GM21390 (cell line): Measurements from ENCODE around the gene KCTD1.
A peak's percentile ranks its signal among the peaks of the same experiment; 100 is the strongest.

ENCODE experiments used
- ATAC-seq: cut with Tn5 transposase; IDR thresholded peaks from one replicate; pipeline ENCODE4 v1.9.1; 2021; ENCODE audit not compliant: unreplicated experiment

KCTD1 gene

DNA sequence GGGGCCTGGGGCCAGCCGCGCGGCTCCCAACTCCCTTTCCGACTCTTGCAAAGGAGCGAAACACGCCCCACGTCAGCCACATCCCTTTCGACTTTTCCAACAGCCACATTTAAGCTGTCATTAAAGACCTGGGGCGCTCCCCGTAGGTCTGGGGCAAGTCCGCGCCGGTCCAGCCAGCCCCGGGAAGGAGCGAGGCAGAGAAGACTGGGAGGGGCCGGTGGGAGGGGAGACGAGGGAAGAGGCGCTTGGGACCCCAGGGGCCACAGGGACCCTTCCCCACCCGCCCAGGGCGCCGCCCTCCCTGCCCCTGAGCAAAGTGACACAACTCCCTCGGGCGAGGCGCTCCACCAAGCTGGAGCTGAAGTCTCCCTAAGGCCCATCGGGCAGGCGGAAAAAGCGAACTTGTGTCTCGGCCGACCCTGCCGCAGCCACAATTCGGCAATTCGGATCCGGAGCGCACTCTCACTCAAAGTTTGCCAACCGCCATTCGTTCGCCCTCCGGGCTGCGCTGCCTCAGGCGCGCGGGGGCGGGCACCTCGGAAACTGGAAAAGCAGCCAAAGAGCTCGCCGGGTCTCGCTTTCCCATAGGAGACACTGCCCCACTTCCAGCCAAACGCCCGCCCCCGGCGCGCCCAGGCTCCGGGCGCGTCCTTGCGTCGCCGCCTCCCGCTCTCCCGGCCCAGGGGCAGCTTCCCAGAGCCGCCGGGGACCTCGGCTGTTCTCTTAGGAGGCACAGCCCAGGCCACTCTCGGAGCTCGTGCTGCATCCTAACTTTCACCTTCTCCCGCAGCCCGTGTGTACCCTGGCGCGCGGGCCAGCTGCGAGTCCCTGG lies 1.1 kb upstream of the KCTD1 start:
- ATAC-seq, result no peak

DNA sequence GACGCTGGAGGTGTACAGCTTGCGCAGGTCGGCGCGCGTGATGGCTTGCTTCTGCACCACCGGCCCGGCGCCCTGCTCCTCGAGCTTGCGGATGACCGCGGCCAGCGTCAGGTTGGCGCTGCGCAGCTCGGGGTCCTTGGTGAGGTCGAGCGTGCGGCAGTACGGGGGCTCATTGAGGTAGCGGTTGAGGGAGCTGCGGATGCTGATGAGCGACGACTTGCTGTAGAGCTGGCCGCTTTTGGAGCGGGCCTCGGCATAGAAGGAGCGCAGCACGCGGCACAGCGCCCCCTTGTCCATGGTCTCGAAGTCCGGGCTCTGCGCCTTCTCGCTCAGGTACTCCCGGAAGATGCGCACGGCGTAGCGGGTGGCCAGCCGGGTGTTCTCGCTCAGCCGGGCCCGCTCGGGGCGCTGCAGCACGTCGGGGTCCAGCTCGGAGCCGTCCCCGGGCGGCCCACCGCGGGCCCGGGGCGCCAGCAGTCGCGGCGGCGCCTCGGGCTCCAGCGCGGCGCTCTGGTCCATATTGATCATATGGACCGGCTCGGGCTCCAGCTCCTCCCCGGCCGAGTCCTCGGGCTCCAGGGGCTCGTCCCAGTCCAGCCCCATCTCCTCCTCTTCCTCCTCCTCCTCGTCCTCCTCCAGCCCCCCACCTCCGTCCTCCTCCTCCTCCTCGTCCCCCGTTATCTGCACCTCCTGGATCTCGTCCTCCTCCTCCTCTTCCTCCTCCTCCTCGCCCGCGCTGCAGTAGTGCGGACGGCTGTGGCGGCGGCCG lies 523 bp downstream of the KCTD1 start:
- peak; percentile 47 for ATAC-seq

DNA sequence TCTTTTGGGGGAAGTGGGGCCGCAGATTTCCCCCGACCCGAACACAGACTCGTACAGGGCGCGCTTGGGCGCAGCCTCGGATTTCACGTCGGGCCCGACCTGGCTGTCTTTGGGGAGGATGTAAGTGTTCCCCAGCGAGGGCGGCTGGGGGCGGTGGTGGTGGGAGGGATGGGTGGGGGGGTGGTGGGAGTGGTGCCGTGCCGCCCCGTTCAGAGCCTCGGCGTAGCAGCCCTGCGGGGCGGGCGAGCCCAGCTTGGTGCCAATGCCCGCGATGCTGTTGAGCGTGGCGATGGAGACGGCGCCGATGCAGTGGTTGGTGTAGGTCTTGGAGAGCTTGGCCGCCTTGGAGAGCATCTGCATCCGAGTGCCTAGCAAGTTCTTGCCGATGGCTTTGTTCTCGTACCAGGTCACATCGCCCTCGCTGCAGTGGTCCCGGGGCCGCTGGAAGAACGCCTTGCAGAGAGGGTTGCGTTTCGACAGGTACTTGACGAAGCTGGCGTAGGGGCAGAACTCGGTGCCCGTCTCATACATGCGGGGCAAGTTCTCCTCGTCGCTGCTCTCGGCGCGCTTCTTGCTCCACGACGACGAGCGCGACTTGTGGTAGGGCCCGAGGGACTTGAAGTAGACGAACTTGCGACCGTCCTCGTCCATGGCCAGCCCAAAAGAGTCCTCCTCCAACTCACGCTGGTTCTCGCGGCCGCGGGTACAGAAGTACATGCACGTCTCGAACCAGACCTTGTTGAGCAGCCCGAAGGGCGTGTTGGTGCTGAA lies 1.3 kb downstream of the KCTD1 start:
- no peak for ATAC-seq

DNA sequence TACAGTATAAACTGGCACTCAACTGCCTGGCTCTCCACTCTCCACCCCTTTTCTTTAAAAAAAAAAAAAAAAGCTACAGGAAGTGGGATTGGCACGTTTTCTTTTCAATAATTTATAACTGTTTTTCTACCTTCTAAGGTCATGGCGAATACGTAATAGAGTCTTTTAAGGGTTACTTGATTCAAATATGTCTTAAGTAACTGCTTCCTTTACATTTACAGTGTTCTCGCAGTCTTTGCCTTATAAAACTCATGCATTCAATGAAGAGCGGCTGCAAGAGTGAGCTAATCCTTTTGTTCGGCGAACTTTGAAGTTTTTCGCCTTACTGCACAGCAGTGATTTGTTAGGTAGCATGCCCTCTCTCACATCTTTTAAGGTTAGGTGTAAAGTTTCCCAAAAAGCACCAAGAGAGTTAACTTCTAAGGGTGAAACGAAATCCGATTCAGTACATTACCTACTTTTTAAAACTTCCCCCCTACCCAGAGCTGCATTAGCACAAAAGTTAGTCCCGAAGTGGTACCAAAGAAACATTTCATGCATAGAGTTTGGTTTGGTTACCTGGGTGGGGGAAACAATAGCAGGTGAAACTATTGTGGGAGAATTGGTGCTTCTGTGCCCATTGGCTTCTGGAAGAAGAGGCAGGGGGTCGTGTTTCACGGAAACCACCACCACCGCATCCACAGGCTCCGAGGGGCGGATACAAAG lies 2.0 kb downstream of the KCTD1 start:
- no peak for ATAC-seq

DNA sequence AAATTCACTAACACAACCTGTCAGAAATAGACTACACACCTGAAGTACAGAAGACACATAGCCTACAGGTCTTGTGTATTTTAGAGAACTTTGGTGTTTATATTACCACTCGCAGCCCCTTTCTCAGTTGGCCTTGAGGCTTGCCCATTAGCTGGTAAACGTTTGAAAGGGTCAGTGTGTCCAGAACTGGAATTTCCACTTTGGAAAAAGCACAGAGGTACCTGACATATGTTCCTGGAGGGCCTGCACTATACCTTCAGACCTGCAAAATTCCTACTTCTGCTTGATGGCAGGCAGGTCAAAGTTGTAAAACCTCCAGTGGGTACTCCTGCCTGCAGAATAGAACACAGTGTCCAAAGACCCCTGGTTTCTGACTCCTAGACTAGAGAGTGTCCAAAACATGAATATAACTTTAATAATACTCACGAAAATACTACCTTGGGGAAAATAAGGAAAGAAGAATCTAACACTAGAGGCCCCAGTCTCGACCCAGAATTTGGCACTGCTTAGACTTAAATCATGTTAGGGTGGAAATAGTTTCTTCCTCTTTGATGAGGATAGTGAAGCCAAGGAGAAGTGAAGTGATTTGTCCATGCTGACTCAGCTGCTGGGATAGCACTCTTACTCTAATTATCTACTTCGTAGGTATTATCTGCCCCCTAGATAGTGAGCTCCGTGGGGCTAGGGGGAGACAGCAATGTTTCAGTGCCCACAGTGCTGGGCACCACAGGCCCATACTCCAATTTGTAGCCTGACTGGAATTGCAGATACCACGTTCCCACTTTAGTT lies 2.8 kb downstream of the KCTD1 start:
- ATAC-seq, result no peak

DNA sequence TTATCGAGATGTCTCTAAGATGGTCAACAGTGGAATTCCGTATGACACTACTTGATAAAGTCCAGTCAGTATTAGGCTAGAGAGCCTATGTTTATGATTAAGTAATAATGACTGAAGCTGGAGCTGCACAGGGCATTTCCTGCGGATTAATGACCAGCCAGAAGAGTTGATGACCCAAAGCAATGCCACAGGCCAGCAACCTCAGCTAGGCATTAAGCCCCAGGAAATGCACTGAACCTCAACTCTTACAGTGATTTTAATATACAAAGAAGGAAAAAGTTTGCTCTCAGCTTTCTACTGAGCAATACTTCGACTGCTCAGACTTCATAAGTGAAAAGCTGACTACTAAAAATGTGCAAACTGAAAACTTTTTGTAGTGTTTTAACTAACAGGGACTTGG lies 3.9 kb downstream of the KCTD1 start:
- ATAC-seq, result no peak

DNA sequence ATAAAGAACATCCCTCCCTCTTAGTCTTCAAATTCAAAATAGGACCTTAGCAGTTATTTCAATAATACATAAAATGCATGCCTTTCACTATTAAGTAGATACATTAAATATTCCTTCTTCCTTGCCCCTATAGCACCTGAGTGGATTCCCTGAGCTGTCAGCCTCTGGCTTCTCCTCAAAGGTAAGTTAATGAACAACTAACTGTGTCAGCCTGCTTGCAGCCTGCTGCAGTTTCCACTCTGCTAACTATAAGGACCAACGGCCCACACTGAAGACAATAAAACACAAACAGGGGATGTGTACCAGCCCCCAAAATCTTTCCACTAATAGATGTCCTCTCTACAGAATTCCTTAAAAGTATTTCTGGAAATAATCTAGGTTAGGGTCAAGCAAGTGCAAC lies 5.0 kb downstream of the KCTD1 start:
- no peak for ATAC-seq

DNA sequence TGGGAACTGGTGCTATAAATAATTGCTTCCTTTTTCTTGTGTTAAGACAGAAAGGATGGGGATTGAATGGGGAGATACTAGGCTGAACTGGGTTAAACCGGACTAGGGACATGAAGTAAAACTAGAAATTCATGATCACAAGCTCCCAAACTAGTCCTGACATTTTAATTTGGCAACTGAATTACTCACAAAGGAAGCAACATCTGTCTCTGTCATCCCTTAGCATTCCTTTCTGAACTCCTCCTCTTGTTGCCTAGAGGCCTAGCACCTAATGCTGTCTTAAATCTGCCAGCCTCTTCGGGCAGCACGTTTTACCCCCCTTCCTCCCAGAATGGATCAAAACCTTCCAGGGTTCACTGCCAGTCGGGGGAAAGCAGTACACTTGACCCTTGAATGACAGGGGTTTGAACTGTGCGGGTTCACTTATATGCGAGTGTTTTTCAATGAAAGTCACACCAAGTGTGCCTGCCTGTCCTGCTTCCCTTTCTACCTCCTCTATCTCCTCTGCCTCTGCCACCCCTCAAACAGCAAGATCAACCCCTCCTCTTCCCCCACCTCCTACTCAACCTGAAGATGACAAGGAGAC lies 8.2 kb downstream of the KCTD1 start:
- ATAC-seq, result no peak

DNA sequence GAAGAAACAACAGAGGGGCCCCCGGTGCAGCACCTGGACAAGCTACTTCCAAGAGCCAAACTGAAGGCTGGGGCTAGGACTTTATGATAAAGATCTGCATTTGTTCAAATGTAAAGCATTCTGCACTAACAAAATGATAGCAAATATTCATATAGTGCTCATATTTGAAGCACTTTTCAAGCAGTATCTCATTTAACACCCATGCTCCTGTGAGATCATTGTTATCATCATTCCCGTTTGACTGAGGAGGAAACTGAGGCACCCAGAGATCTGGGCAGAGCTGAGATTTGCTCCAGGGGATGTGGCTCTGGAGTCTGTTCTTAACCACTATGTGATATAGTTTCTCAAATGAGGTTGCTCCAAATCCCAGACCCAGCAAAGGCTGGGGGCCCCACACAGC lies 9.8 kb downstream of the KCTD1 start:
- ATAC-seq, result no peak

DNA sequence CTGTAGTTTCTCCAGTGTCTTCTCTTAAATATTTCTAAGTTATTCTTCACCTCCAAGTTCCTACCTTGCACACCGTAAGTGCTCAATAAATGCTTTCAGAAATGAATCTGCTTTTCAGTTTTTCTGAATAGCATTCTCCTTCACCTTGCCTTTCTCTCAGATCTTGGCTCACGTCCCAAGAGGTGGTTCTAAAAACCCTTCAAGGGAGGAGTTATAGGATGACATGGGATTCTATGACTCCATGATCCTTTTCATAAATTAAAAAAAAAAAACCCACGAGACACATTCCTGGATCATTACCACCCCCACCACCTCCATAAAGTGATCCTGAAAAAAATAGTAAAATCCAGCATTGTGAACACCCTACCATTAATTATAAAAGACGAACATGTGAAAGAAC lies 11.7 kb downstream of the KCTD1 start:
- no peak for ATAC-seq

DNA sequence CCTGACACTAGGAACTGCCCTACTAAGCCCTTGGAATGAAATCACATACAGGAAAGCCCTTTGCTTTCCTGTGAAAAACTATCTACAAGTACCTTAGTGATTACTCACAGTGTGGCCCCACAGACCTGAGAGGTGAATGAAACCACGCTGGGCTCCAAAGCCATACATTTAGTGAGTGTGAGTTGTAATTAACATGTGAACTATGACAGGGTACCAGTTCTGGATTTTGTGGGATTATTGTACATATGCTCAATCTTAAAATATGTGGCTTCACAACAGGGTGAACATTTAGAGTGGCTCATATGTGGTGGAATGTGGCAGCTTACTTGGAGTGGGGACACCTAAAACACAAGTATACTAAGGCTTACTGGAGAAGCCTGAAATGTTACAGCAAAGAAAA lies 12.3 kb downstream of the KCTD1 start:
- no peak for ATAC-seq

DNA sequence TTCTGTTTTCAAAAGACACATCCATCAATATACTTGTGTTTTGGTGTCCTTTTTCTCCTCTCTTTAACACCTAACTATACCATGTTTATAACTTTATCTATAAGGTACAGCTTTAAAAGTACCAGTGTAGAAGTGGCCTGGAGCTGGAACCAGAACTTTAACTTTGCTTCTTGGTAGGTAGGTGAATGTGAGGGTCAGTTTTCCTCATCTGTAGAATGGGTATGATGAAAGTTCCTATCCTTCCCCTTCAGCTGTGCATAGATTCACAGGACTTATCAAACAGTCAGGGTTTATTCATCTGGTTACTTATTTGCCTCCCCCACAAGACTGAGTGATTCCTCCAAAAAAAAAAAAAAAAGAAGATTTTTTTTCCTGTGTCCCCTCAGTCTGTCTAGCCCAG lies 12.7 kb downstream of the KCTD1 start:
- ATAC-seq, result no peak

DNA sequence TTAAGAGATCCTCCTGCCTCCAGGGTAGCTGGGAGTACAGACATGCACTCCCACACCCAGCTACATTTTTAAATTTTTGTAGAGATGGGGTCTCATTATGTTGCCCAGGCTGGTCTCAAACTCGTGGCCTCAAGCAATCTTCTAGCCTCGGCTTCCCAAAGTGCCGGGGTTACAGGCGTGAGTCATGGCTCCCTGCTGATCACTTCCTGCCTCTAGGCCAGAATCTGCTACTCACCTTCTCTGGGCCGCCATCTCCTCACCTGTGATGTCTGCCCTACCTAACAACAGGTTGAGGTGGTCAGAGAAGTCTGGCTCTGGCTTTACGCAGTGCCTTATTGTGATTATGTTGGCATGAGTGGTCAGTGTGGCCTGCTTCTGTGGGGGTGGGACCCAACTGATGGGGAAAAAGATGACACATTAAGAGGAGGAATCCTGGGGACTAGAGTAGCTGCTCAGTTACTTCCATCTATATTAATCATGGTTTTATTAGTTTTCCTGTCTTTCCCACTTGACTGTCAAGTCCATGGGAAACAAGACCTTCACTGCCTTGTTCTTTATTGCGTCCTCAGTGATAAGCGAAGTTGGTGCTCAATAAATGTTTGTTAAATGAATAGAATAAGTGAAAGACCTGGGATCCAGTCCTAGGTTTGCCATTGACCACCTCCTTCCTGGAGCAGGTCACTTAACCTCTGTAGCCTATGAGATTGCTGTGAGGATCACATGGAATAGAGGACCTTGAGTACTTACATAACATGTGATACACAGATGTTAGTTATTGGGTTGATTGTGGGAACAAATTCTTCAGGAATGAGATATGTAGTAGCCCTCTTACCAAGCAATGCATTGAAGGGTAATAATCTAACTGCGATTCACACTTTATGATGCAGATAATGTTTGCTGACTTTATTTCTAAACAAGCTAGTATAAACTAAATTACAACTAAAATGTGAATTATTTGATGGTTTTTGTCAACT lies 15.7 kb downstream of the KCTD1 start:
- ATAC-seq, result no peak

DNA sequence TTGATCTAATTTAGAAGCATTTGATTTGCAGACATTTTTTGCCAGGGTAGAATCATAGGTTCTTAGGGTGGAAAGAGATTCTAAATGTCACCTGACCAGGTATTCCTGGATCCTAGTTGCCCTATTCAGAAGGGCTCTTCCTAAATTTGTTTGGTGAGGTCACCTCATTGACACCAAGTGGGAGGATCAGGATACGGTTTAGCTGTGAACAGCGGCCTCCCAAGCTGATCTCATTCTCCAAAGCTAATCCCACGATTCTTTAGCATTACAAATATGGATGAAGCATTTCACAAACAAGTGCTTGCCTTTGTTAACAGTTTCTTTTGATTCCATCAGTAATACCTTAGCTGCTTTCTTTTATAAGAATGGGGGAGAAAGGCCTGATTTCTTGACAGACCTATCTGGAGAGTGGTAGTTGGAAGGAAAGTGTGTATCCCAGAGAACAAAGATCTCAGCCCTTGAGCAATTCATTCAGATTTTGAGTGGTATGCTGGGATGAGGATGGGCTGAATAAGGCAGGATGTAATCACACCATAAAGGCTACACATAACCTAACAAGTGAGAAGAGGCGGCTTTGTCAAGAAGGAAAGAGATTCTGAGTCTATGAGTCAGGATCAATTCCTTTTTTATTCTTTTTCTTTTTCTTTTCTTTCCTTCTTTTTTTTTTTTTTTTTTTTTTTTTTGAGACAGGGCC lies 16.6 kb downstream of the KCTD1 start:
- no peak for ATAC-seq

DNA sequence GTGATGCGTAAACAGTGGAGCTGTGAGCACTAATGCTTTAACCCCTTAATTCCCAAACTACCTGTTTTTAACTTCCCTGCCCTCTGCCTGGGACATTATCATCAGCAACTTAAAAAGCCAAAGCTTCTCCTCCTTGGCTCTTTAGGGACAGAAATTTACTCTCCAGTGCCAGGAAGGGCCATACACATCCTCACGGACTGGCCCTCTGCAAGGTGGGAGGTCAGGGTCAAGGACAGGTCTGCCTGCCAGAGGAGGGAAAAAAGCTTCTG lies 21.5 kb downstream of the KCTD1 start:
- ATAC-seq, result no peak

DNA sequence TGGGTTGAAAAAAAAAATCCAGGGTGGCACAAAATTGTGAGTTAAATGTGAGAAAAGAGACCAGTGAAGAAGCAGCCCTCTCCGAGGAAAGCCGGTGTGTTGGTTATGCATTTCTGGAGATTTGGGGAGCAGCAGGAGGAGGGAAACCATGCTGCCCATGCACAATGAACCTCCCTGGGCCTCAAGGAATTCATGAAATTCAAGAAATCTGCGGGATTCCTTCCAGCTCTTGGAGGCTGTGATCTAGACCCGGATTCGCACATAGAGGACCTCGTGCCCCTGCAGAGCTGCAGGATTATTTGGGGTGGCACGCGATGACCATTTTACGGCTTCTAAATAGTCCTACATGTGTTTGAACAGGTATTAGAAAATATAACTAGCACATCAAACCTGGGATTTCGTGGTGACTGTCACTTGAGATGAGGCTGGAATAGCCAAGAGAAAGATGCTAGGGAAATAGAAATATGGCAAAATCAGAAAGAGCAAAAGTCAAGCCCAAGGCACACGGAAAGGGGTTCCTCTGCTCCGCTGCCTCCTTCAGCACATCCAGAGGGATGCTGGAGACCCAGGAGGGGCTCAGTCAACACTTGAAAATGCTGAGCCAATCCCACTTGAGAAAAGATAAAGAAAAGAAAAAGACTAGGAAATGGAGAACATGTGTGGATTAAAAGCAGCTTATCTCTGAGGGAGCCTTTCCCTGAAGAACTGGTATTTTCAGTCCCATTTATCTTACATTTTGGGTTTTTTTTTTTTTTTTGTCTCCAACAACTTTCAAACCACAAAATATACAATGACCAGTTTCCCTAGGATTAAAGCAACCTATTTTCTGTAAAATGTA lies 22.0 kb downstream of the KCTD1 start:
- ATAC-seq, result no peak

DNA sequence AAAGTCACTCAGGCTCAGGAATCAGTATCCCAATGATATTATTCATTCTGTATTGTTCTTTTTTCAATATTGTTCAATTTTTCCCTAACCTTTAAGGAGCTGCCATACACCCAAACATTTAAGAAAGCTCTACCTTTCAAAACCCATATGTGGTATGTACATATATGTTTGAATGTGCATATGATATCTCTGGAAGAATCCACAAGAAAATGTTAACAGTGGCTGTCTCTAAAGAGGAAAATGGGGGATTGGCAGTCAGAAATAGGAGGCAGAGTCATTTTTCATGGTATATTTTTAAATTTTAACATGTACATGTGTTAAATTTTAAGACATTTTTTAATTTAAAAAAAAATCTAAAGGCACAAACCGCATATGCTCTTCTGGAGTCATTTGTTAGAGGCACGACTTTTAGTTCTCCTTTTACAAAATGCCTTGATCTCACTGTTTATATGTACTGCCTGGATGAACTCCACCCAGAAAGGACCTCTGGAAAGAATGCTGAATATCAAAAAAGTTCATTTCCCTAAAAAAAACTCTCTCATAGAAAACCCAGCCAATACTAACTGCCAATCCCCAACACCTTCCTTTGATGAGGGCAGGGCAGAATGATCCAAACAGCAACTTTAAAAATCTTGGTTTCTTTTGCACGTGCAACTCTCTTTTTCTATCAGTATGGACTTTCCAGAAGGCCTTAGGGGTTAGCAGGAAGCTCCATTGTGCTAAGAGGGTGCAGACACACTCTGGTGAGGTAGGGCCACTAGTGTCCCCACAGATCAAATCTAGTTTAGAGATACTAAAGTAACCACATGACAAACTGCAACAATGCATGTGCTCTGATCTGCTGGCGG lies 23.6 kb downstream of the KCTD1 start:
- ATAC-seq, result no peak
